ENCODE results near the gene DACT2.

GRCh38 chr6:168290095-168290494 is 29.5 kb downstream of the DACT2 start:
- TF ChIP-seq CTCF (conservative IDR thresholded peaks at IDR 0.05 in 1 of 2, IDR thresholded peaks at IDR 0.05 in 1 of 2; ENCODE audit: low read depth in 1 of 2, low read length in 2 of 2) (no peak), EZH2 (IDR thresholded peaks at IDR 0.05; ENCODE audit: low read length, missing control alignments) (no peak)
